Raji (cell line): ENCODE measurements around the gene SDHA.

Source experiments
- POLR2A ChIP-seq: IDR thresholded peaks from 2 replicates; pipeline ENCODE4 v1.6.1; 2011; ENCODE audit warnings: low read depth, low read length, control low read depth; ENCODE audit not compliant: insufficient read depth

SDHA gene

DNA sequence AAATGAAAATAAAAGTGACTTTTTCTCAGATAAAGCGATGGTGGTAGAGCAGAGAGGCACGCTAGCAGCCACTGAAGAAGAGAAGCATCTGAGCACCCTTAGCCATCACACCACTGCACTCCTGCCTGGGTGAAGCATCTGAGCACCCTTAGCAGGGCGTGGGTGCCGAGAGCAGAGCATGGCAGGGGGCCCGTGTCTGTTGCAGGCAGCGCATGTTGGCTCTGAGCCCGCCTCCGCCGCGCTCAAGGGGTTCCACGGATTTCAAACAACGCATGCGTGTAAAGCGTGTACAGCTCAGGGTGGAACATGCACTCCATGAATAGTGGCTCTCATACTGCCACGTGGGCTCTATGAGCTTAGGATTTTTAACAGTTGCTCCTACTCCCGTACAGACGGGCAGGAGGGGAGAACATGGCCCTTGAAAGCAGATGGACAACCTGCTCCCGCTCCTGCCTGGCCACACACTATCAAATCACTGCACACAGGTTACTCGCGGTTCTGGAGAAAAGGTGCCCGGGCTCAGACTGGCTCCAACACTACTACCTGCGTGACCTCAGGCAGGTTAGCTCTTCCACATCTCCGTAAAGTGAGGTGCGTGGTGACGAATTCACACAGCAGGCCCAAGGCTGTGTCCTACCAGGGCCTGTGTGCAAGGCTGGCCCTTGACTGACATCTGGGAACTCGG, 14.7 kb upstream of the SDHA start:
- no peak for TF ChIP-seq POLR2A

GRCh38 chr5:204001-204400, 14.1 kb upstream of the SDHA start:
- TF ChIP-seq POLR2A: no peak

DNA sequence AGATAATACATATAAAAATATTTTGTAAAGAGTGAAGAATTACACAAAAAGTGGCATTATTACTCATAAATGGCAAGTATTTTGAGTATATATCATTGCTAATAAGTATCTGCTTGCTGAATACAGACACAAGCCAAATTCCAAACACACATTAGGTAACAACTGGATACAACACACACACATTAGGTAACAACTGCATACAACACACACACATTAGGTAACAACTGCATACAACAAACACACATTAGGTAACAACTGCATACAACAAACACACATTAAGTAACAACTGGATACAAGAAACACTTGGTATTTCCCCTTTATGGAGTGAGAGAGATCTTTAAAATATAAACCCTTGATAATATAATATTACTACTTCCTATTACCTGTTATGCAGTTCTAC, 13.7 kb upstream of the SDHA start:
- no peak for TF ChIP-seq POLR2A

DNA sequence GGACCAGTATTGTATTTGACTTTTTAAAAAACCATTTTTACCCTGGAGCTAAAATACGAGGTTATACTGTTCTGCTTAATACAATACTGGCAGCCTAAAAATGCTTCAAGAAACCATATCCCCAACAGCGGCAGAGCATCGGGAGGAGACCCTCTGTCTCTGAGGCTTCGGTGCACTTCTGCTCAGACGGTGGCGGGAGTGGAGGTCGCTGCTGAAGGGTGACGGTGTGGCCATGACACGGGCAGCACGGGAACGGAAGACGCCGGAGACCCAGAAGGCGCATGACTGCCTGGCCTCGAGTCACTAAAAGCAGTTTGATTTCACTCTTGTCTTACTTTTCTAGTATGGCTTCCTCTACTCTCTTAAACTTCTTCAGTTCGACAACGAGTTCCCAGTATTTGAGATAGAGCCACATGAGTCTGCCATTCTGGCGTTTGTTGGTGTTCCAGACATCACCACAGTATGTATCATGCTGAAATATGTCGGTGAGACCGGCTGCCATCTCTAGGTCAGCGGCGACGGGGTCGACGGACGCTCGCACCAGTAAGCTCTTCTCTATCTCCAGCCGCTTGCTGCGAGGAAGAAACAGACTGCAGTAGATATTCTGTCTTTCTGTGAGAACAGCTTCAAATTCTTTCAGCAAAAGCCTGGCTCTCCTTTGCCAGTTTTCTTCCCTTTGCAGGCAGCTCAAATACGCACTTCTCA, 13.0 kb upstream of the SDHA start:
- no peak for TF ChIP-seq POLR2A

- TF ChIP-seq POLR2A: no peak
Measured at GRCh38 chr5:206406-206805, 11.7 kb upstream of the SDHA start.

- no peak for TF ChIP-seq POLR2A
Measured at GRCh38 chr5:206927-207536, 11.1 kb upstream of the SDHA start.

DNA sequence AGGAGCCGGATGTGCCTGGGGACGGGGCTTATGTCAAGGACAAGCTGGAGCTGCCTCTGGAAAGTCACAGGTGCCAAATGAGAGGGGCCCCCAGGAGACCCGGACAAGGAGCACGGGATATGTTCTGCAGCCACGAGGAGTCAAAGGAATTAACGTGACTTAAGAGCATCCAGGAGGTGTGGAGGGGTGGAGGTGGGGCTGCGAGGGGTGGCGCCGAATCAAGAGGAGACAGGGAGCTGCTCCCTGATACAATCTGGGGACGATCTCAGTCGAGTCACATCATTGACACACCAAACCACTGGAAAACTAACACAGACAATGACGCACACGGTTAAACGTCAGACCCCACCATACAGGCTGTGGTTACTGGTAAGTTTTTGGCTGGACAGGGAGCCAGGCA, 10.5 kb upstream of the SDHA start:
- TF ChIP-seq POLR2A: no peak

- no peak for TF ChIP-seq POLR2A
Measured at GRCh38 chr5:208449-209114, 9.5 kb upstream of the SDHA start.

DNA sequence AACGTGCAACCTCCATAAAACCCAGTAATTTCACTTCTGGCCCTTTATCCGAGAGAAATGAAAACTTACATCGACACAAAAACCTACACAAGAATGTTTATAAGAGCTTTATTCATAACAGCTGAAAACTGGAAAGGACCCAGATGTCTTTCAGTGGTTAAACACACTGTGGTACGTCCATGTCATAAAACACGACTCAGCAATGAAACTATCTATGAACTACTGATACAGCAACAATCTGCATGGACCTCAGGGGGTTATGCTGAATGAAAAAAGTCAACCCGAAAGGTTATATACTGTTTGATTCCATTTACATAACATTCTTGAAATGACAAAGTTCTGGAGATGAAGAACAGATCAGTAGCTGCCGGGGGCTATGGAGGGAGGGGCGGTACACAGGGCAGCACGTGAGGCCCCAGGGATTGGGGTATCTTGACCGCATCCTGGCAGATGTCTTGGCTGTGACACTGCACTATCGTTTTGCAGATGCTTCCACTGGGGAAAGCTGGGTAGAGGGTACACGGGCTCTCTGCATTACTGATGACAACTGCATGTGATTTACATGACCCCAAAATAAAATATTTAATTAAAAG, 4.2 kb upstream of the SDHA start:
- no peak for TF ChIP-seq POLR2A

DNA sequence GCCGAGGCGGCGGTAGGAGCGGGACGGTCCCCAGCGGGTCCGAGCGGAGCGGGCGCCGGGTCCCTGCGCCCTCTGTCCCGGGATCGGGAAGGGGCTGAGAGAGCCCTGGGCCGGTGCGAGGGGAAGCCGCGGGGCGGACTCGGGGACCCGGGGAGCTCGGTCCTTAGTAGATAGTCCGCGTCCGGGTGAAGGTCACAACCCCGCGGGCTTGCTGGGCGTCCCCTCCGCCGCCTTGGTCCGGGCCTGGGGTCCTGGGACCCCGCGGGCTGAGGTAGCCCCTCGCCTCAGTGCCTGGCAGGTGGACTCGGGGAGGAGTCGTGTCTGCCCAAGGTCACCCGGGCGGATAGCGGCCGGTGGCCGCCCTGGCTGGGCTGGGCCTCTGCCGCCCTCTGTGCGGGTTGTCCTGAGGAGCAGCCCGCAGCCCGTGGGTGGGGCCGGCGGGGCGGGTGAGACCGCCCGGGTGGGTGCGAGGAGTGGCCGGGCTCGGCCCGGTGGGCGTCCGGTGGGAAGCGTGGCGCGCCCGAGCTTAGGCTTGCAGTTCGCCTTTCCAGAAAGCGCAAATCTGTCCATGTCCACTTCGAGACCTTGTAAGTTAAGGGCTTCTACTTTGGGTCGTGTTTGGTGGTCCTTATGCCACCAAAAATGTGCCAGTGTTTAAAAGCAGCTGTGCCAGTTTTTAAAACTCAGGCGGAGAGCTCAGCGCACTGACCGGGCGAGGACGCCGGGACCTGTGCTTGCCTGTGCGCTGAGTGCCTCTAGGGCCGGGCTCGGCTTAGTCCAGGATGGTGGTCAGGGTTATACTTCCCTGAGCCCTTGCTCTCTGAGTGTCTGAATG, 554 bp downstream of the SDHA start:
- TF ChIP-seq POLR2A: no peak

GRCh38 chr5:219460-219863, 1.3 kb downstream of the SDHA start:
- no peak for TF ChIP-seq POLR2A

DNA sequence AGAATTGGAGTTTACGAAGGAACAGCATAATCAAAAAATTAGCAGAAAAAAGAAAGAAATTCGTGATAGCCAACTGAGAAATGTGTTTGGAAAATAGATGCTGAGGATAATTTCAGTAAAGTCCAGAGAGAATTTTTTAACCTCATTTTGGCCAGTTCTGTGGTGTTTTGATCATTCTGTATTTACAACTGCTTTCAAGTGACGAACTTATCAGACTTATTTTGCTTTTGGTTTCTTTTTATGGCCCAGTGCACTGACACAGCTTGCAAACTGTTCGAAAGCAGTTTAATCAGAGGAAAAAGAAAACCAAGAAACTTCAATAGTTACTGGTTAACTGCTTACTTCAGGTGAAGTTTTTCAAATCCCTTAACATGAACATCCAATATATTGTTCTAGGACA, 1.9 kb downstream of the SDHA start:
- no peak for TF ChIP-seq POLR2A

DNA sequence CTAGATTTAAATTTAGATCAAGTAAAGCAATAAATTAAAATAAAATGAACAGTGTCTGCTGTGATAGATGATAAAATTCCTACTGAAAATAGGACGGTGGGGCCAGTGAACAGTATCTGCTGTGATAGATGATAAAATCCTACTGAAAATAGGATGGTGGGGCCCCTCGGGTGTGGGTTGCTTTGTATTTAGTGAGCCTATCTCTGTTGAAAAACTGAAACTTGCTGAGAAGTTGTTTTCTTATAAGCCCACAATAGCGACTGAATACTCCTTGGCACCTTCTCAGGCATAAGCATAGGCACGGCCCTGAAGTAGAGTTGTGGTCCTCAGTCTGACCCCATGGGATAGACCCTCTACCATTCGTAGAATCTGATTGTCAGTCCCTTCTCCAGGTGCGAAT, 5.7 kb downstream of the SDHA start:
- no peak for TF ChIP-seq POLR2A

DNA sequence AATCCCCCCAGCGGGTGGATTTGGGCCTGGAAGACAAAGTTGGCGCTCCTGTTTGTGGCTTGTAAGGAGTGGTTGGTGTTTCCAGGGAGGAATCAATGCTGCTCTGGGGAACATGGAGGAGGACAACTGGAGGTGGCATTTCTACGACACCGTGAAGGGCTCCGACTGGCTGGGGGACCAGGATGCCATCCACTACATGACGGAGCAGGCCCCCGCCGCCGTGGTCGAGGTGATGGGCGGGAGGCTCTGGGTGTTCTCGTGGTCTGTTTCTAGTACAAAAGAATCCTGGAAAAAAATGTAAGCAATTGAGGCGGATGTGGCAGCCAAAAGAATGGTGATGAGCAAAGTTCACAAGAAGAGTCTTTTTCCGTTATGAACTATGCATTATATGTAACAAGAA, 7.2 kb downstream of the SDHA start:
- no peak for TF ChIP-seq POLR2A

- TF ChIP-seq POLR2A: no peak
Measured at GRCh38 chr5:228886-229285, 10.8 kb downstream of the SDHA start.
